OCI-LY7 (cell line): ENCODE measurements around the gene ALLC.

Experiments used
- EZH2phosphoT487 ChIP-seq: fragments of 200-600 bp; sonication (generic); IDR thresholded peaks from 2 replicates; pipeline ENCODE4 v1.6.1; 2018; ENCODE audit warnings: low read depth, borderline replicate concordance, mild to moderate bottlenecking, mixed run types, antibody characterized with exemption, low read length, moderate library complexity, mixed read lengths
- TF ChIP-seq, protein P1 (sequence below): fragments of 200-600 bp; sonication (generic); conservative IDR thresholded peaks from 2 replicates; pipeline ENCODE4 v1.5.1; 2014; ENCODE audit warnings: mild to moderate bottlenecking, antibody characterized with exemption, low read length, moderate library complexity, mixed read lengths

DNA sequence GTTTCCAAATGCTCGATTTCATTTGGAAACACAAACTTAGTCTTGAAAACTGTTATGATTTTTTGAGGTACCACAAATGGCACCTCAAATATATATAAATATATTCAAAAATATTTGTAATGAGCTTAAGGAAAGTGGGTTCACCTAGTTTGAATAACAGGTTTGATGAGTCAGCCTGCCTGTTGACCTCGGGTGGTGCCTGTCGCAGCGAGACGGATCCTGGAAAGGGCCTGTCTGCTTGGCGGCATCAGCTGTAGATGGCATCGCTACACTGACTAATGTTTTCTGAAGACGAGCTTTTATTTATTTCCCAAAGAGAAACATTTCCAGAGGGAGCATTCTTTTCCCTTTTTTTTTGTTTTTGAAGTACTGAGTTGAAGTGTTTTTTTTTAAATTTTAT is 6.9 kb downstream of the ALLC start:
- TF ChIP-seq, protein P1, sequence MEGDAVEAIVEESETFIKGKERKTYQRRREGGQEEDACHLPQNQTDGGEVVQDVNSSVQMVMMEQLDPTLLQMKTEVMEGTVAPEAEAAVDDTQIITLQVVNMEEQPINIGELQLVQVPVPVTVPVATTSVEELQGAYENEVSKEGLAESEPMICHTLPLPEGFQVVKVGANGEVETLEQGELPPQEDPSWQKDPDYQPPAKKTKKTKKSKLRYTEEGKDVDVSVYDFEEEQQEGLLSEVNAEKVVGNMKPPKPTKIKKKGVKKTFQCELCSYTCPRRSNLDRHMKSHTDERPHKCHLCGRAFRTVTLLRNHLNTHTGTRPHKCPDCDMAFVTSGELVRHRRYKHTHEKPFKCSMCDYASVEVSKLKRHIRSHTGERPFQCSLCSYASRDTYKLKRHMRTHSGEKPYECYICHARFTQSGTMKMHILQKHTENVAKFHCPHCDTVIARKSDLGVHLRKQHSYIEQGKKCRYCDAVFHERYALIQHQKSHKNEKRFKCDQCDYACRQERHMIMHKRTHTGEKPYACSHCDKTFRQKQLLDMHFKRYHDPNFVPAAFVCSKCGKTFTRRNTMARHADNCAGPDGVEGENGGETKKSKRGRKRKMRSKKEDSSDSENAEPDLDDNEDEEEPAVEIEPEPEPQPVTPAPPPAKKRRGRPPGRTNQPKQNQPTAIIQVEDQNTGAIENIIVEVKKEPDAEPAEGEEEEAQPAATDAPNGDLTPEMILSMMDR = no peak
- no peak for TF ChIP-seq EZH2phosphoT487
